ENCODE measurements around the gene LPP. TPM values are rescaled to one million over a fixed set of nuclear protein-coding genes. Genes with fewer than 3 reads are reported as not detected.

The LPP gene
- total and polyA plus RNA-seq, 9 of the 15 experiments (the other 6 are each of a cell fraction or from before 2014, with no cell fraction given): 0.07 to 0.18 TPM; not detected in 7

DNA sequence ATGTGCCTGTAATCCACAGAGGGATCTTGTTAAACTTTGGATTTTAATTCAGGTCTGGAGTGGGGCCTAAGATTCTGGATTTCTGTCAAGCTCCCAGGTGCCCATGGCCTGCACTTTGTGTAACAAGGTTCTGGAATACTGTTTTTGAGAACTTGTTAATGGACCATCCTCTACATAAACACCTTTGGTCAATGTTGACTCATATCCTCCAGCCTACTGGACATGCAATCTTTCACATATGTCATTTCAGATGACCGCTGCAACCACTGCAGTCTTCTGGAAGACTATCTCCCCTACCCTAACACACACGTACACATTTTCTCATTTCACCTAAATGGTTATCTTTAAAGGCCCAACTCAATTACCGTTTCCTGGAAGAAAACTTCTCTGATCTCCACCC is 715.7 kb downstream of the LPP start:
- BruUV-seq (replicated peaks): no TSS peak
- ChIA-PET POLR2A (no interaction called here), CTCF (ENCODE audit: low intra/inter-chr PET ratio) (no interaction called here)
- H3K27ac ChIP-seq (ENCODE audit: extremely low read depth, low read depth, low read length): no peak overlapping the region
- H2AFZ ChIP-seq (ENCODE audit: low read depth, low read length): no peak overlapping the region
- ATAC-seq (no peak), DNase-seq (ENCODE audit: extremely low read depth in 1 of 4, low spot score in 3 of 4) (no peak), FAIRE-seq (no peak)
- no peak overlapping the region for H3K4me3 ChIP-seq
- in situ Hi-C loops (cut with MboI) (no loop called here), intact Hi-C loops (cut with micrococcal nuclease) (no loop called here)
- TF ChIP-seq NR2C2 (CRISPR knock-in tag; IDR thresholded peaks at IDR 0.05): no peak
- TF ChIP-seq NR2C2 (tag; IDR thresholded peaks at IDR 0.05): no peak
- TF ChIP-seq ZNF23 (CRISPR knock-in tag; IDR thresholded peaks at IDR 0.05): no peak
- TF ChIP-seq MEF2A (IDR thresholded peaks at IDR 0.05; ENCODE audit: control insufficient read depth, low read depth, low read length): no peak
- TF ChIP-seq SAFB2 (IDR thresholded peaks at IDR 0.05; ENCODE audit: borderline replicate concordance, low read depth, low read length, severe bottlenecking): no peak
- no peak for TF ChIP-seq RBM15 (IDR thresholded peaks at IDR 0.05; ENCODE audit: insufficient read depth, low read length)
- no peak for TF ChIP-seq TCFL5 (CRISPR knock-in tag; conservative IDR thresholded peaks at IDR 0.05)
- no peak for TF ChIP-seq KAT8 (IDR thresholded peaks at IDR 0.05; ENCODE audit: low read depth)
- TF ChIP-seq GATAD2B (IDR thresholded peaks at IDR 0.05; ENCODE audit: borderline replicate concordance): no peak
- TF ChIP-seq, protein P1, sequence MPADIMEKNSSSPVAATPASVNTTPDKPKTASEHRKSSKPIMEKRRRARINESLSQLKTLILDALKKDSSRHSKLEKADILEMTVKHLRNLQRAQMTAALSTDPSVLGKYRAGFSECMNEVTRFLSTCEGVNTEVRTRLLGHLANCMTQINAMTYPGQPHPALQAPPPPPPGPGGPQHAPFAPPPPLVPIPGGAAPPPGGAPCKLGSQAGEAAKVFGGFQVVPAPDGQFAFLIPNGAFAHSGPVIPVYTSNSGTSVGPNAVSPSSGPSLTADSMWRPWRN (IDR thresholded peaks at IDR 0.05; ENCODE audit: low read depth): no peak
- TF ChIP-seq NCOA2 (IDR thresholded peaks at IDR 0.05; ENCODE audit: partially characterized antibody in 2 of 2): no peak
- TF ChIP-seq ETS2 (tag; IDR thresholded peaks at IDR 0.05; ENCODE audit: borderline replicate concordance, poor library complexity, severe bottlenecking): no peak
- no peak for TF ChIP-seq FOXM1 (IDR thresholded peaks at IDR 0.05; ENCODE audit: low read depth)
- TF ChIP-seq FOXM1 (CRISPR knock-in tag; IDR thresholded peaks at IDR 0.05; ENCODE audit: low read depth): no peak
- TF ChIP-seq SFPQ (IDR thresholded peaks at IDR 0.05; ENCODE audit: low read depth, low read length): no peak
- no peak for TF ChIP-seq ZSCAN29 (IDR thresholded peaks at IDR 0.05)
- TF ChIP-seq PREB (CRISPR knock-in tag; IDR thresholded peaks at IDR 0.05): no peak
- TF ChIP-seq CBFA2T2 (conservative IDR thresholded peaks at IDR 0.05): no peak
- no peak for TF ChIP-seq ZNF347 (CRISPR knock-in tag; IDR thresholded peaks at IDR 0.05; ENCODE audit: low read depth)
- H3K9ac ChIP-seq (ENCODE audit: insufficient read depth in 1 of 2, low read depth in 2 of 2, low read length in 2 of 2): no peak overlapping the region
- H3K9me1 ChIP-seq (ENCODE audit: control insufficient read depth, insufficient read depth, low read length): no peaks in the 10 kb centered on the region
- no peaks in the 10 kb centered on the region for H3K4me1 ChIP-seq (replicated peaks in 1 of 2; ENCODE audit: control insufficient read depth in 2 of 2, insufficient read depth in 2 of 2, low read length in 2 of 2)
- H3K9me3 ChIP-seq (replicated peaks; ENCODE audit: control insufficient read depth, insufficient read depth, low read depth, low read length): no peaks in the 10 kb centered on the region
- H3K27me3 ChIP-seq (ENCODE audit: control insufficient read depth in 2 of 2, insufficient read depth in 2 of 2, low read length in 2 of 2): no peaks in the 10 kb centered on the region
- 0% methylated on average over 3 of the region's 3 CpGs for WGBS (ENCODE audit: insufficient coverage, low coverage, missing lambda C conversion rate)
- H3K36me3 ChIP-seq (ENCODE audit: control insufficient read depth, insufficient read depth, low read length): no peaks in the 10 kb centered on the region
- H3K79me2 ChIP-seq (ENCODE audit: control insufficient read depth, insufficient read depth, low read length): no peaks in the 10 kb centered on the region
- no peak overlapping the region for H3K4me2 ChIP-seq (ENCODE audit: insufficient read depth, low read length)
- no peaks in the 10 kb centered on the region for H4K20me1 ChIP-seq (replicated peaks; ENCODE audit: control insufficient read depth, insufficient read depth, low read length)

Measured in K562 (cell line).